H1 (cell line): ENCODE results near the gene SCMH1. TPM values are rescaled to one million over a fixed set of nuclear protein-coding genes. Genes with fewer than 3 reads are reported as not detected.

Experiments used
- CTCF ChIP-seq, 3 experiments: IDR thresholded peaks; 1 replicate in 2 of 3; 2 replicates in 1 of 3; pipeline versions ENCODE4 v1.5.1 to v1.6.1; 2011; ENCODE audit warnings: low read length in 3 of 3, mild to moderate bottlenecking in 3 of 3, inconsistent platforms in 2 of 3, low read depth in 1 of 3, moderate library complexity in 1 of 3; ENCODE audit not compliant: insufficient read depth in 1 of 3; ENCODE audit errors: control extremely low read depth in 1 of 3
- polyA plus RNA-seq, 7 experiments: library from polyadenylated mRNA; depleted of rRNA in 3 of 7; stranded (reverse) in 5 of 7; unstranded in 2 of 7; fragments of >200 nt in 5 of 7; fragments of 200-250 nt in 2 of 7; gene quantifications; 1 replicate in 5 of 7; 2 replicates in 1 of 7; 4 replicates in 1 of 7; pipeline versions ENCODE4 v1.2.1 to v1.2.3, GENCODE V29; 2011 to 2013; ENCODE audit warnings: missing spikeins in 2 of 7, mixed read lengths in 2 of 7
- total RNA-seq: library from RNA; stranded (reverse); fragmentation: NEBNext Ultra II Directional; extraction: Animal tissue kit (Norgen Biotek cat#: 25700); gene quantifications from 2 replicates; pipeline ENCODE4 v1.2.1, GENCODE V29; 2021

The SCMH1 gene
- total and polyA plus RNA-seq, 2 of the 8 experiments (the other 6 are each of a cell fraction or from before 2014, with no cell fraction given): 16.6 to 30.7 TPM

- no peak for TF ChIP-seq CTCF (IDR thresholded peaks at IDR 0.05; ENCODE audit: control extremely low read depth in 1 of 3, insufficient read depth in 1 of 3, low read depth in 1 of 3, low read length in 3 of 3)
Measured at GRCh38 chr1:40997096-40997495, 245.0 kb downstream of the SCMH1 start (continued).
